OCI-LY1 (cell line): ENCODE results near the gene DUSP22.

Experiments used
- EZH2 ChIP-seq: fragments of 200-600 bp; sonication (generic), shearing (Covaris generic); IDR thresholded peaks from 2 replicates; pipeline ENCODE4 v1.8.0; 2017; ENCODE audit warnings: borderline replicate concordance, mixed run types, mild to moderate bottlenecking, antibody characterized with exemption, low read length, moderate library complexity, mixed read lengths
- TF ChIP-seq, protein P1 (sequence below): fragments of 200-600 bp; sonication (generic), shearing (Covaris generic); IDR thresholded peaks from 2 replicates; pipeline ENCODE4 v1.5.1; 2017; ENCODE audit warnings: mild to moderate bottlenecking, antibody characterized with exemption, low read length, moderate library complexity, mixed read lengths

DNA sequence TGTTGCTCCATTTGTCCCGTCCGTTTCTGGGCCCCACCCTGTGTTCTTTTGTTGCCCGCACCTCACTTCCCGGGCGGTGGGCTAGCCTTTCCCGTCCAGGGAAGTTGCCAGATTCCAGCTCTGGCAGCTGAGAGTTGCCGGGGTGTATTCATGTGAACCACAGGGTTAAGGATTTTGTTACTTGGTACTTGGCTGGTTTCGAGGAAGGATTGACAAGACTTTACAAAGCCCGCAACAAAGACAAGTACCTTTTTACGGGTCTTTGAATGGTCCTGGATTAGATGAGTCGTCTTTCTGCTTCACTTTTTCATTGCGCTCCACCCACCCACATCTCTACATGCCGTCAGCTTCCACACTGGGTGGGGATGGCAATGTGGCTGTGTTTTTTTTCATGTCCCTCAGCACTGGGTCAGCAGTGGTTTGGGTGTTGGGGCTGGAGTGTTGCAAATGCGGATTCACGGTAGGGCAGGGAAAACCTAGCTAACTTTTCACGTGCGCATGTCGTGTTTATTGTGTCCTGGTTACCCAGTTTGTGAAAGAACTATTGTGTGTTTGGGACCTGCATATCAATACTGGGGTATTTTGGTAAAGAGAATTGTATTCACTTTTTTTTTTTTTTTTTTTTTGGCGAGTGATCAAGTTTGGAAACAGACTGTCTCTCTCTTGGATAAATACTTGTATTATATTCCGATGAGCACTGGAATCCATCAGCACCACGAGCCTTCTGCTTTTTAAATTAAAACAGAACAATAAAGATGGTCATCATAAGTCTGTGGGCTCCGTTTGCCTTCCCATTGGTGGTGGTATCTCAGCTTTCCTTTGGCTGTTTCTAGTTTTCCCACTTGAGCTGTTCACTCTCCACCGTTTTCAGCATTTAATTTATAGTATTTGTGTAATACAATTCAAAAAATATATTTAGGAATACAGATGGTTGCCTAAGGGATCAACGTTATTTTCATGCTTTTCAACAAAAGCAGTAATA, 1.2 kb downstream of the DUSP22 start:
- TF ChIP-seq, protein P1, sequence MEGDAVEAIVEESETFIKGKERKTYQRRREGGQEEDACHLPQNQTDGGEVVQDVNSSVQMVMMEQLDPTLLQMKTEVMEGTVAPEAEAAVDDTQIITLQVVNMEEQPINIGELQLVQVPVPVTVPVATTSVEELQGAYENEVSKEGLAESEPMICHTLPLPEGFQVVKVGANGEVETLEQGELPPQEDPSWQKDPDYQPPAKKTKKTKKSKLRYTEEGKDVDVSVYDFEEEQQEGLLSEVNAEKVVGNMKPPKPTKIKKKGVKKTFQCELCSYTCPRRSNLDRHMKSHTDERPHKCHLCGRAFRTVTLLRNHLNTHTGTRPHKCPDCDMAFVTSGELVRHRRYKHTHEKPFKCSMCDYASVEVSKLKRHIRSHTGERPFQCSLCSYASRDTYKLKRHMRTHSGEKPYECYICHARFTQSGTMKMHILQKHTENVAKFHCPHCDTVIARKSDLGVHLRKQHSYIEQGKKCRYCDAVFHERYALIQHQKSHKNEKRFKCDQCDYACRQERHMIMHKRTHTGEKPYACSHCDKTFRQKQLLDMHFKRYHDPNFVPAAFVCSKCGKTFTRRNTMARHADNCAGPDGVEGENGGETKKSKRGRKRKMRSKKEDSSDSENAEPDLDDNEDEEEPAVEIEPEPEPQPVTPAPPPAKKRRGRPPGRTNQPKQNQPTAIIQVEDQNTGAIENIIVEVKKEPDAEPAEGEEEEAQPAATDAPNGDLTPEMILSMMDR, result no peak
- TF ChIP-seq EZH2, result no peak
